ENCODE measurements around the gene FOXQ1. TPM values are rescaled to one million over a fixed set of nuclear protein-coding genes. Genes with fewer than 3 reads are reported as not detected.

FOXQ1 gene
- polyA plus RNA-seq, 1 of the 3 experiments (the other 2 are of a cell fraction): not detected

GRCh38 chr6:1266686-1267056 is 45.2 kb upstream of the FOXQ1 start:
- POLR2A ChIA-PET: no interaction called here
- H3K79me2 ChIP-seq (ENCODE audit: insufficient read depth): no peaks in the 10 kb centered on the region
- TF ChIP-seq TCF12 (IDR thresholded peaks at IDR 0.05) (no peak), FOSL2 (IDR thresholded peaks at IDR 0.05; ENCODE audit: borderline replicate concordance, low read depth) (no peak), ZBTB33 (IDR thresholded peaks at IDR 0.05; ENCODE audit: borderline replicate concordance, low read depth) (no peak), CTCF (IDR thresholded peaks at IDR 0.05) (no peak), YY1 (IDR thresholded peaks at IDR 0.05; ENCODE audit: low read depth) (no peak)

GRCh38 chr6:1267057-1267732 is 44.7 kb upstream of the FOXQ1 start:
- H3K4me3 ChIP-seq (ENCODE audit: low read depth in 2 of 2, low read length in 1 of 2): no peak overlapping the region
- H3K9me2 ChIP-seq: no peaks in the 10 kb centered on the region
- no peaks in the 10 kb centered on the region for H4K20me1 ChIP-seq (ENCODE audit: insufficient read depth)
- H3K27me3 ChIP-seq (ENCODE audit: insufficient read depth): no peaks in the 10 kb centered on the region; the same call in none of the 2 replicates
- CTCF ChIA-PET: no interaction called here
- H3K36me3 ChIP-seq (replicated peaks in 1 of 2; ENCODE audit: control insufficient read depth in 1 of 2, insufficient read depth in 2 of 2, low read length in 1 of 2): no peaks in the 10 kb centered on the region
- no peak overlapping the region for H3K27ac ChIP-seq (ENCODE audit: low read depth in 2 of 2, low read length in 1 of 2)
- H3K79me2 ChIP-seq (ENCODE audit: insufficient read depth): no peaks in the 10 kb centered on the region
- no peaks in the 10 kb centered on the region for H3K9me3 ChIP-seq
- POLR2A ChIA-PET: no interaction called here
- no peak overlapping the region for H2AFZ ChIP-seq (ENCODE audit: low read depth)
- no peak overlapping the region for H3K9ac ChIP-seq
- H3F3A ChIP-seq (replicated peaks; ENCODE audit: insufficient read depth): no peaks in the 10 kb centered on the region
- no peak for DNase-seq
- no peaks in the 10 kb centered on the region for H3K4me1 ChIP-seq (ENCODE audit: control insufficient read depth in 1 of 2, insufficient read depth in 2 of 2, low read depth in 1 of 2, low read length in 1 of 2)
- no peak overlapping the region for H3K4me2 ChIP-seq
- 12% methylated on average over 8 of the region's 8 CpGs for WGBS (ENCODE audit: low lambda C conversion rate)
- TF ChIP-seq YY1 (IDR thresholded peaks at IDR 0.05; ENCODE audit: low read depth) (no peak), RFX5 (IDR thresholded peaks at IDR 0.05; ENCODE audit: low read length) (no peak), POLR2AphosphoS5 (IDR thresholded peaks at IDR 0.05; ENCODE audit: low read depth, low read length) (no peak), USF1 (IDR thresholded peaks at IDR 0.05; ENCODE audit: borderline replicate concordance, low read depth) (no peak), IRF3 (IDR thresholded peaks at IDR 0.05; ENCODE audit: low read depth, low read length) (no peak), RAD21 (IDR thresholded peaks at IDR 0.05; ENCODE audit: low read length) (no peak), MAX (IDR thresholded peaks at IDR 0.05; ENCODE audit: low read depth) (no peak), CHD2 (IDR thresholded peaks at IDR 0.05; ENCODE audit: low read length, partially characterized antibody) (no peak), JUND (IDR thresholded peaks at IDR 0.05) (no peak), SIN3A (IDR thresholded peaks at IDR 0.05; ENCODE audit: borderline replicate concordance, low read depth, low read length) (no peak), CTCF (IDR thresholded peaks at IDR 0.05) (no peak), RXRA (IDR thresholded peaks at IDR 0.05; ENCODE audit: borderline replicate concordance, low read depth) (no peak), MXI1 (IDR thresholded peaks at IDR 0.05; ENCODE audit: low read depth, low read length) (no peak), MEF2A (IDR thresholded peaks at IDR 0.05; ENCODE audit: borderline replicate concordance, low read depth) (no peak), EZH2phosphoT487 (IDR thresholded peaks at IDR 0.05; ENCODE audit: borderline replicate concordance, low read depth) (no peak)

More at GRCh38 chr6:1266686-1267056, 45.2 kb upstream of the FOXQ1 start:
- Histone ChIP-seq H3K27me3 (ENCODE audit: insufficient read depth) (peaks cover 4% of the 10 kb centered on the region; the same call in 1 of the 2 replicates), H3K9me3 (no peaks in the 10 kb centered on the region), H3F3A (replicated peaks; ENCODE audit: insufficient read depth) (no peaks in the 10 kb centered on the region), H3K27ac (ENCODE audit: low read depth in 2 of 2, low read length in 1 of 2) (no peak overlapping the region), H4K20me1 (ENCODE audit: insufficient read depth) (no peaks in the 10 kb centered on the region), H2AFZ (ENCODE audit: low read depth) (no peak overlapping the region), H3K4me2 (no peak overlapping the region), H3K4me3 (ENCODE audit: low read depth in 2 of 2, low read length in 1 of 2) (no peak overlapping the region), H3K4me1 (ENCODE audit: control insufficient read depth in 1 of 2, insufficient read depth in 2 of 2, low read depth in 1 of 2, low read length in 1 of 2) (no peaks in the 10 kb centered on the region), H3K36me3 (replicated peaks in 1 of 2; ENCODE audit: control insufficient read depth in 1 of 2, insufficient read depth in 2 of 2, low read length in 1 of 2) (no peaks in the 10 kb centered on the region), H3K9ac (no peak overlapping the region), H3K9me2 (no peaks in the 10 kb centered on the region)
- CTCF ChIA-PET: no interaction called here
- DNase-seq: no peak
- WGBS (ENCODE audit: low lambda C conversion rate): 4% methylated on average over 3 of the region's 3 CpGs

Data from SK-N-SH (cell line).